Activated CD4-positive, alpha-beta T cell treated with anti-CD3 and anti-CD28 coated beads, Interleukin-10, Interleukin-2, amounts not matched to agents 100 ng/mL and 50 ng/mL, durations not matched to agents 16 hours and 8 hours (primary cell): ENCODE data around the gene AGAP5.
A peak's percentile ranks its signal among the peaks of the same experiment; 100 is the strongest.
"Not testable (repeated sequence)": the region's sequence is repeated elsewhere in the genome, so short reads cannot be mapped to it uniquely, and the experiment has no call there.

Experiments used
- DNase-seq: peaks from one replicate; pipeline ENCODE4 v3.0.0-alpha.2; 2020

AGAP5 gene

GRCh38 chr10:73697675-73698159 is at the start of gene AGAP5:
AGAP5 (minus strand) TSS chr10:73698109; CDS start chr10:73697755, 354 bp downstream.
- not testable (repeated sequence) for DNase-seq

DNA sequence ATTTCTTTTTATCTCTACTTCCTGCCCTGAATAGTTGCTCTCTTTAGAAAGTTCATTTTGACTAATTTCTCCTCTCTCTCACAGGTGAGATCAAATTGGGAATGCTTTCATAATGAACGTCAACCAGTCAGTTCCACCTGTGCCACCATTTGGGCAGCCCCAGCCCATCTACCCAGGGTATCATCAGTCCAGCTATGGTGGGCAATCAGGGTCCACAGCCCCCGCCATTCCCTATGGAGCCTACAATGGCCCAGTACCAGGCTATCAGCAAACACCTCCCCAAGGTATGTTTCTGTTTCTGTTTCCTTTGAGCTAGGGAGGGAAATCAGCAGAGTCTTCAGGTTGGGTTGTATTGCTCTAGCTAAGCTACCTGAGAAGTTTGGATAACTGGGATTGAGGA is 48.8 kb upstream of the AGAP5 start:
- no peak for DNase-seq

GRCh38 chr10:73744664-73744975 is 46.7 kb upstream of the AGAP5 start:
- DNase-seq: peak; percentile 66

DNA sequence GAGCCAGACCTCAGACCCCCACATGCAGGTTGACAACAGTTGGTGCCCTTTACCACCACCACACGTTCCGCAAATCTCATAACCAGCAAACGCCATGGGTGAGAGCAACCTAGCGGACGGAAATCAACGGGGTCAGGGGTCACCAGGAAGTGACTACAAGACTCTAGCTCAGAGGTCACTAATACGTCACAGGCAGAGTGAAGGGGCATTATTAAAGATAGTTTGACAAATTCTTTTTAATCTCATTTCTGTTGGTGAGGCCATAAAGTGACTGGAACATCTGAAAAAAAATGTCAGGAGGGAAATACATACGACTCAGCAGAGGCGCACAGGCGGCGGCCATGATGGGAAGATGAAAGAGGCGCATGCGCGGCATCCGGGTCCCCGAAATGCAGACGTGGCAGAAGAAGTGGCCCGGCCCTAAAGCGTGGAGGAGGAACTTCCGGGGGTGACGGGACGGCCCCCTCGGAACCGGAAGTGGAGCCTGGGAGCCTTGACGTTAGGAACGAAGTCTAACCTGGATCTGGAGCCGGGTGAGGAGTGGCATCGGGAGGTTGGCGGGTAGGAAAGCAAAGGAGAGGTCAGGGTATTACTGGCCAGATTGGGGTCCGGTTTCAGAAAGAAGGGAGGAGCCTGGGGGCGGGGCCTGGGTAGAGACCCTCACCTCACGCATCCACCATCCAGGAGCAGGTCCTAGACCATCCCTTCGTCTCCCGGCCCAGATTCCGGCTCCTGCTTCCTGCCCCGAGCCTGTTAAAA is 46.2 kb upstream of the AGAP5 start, which contains the start of gene SEC24C:
TSS of gene SEC24C (plus strand) at position 468 of the 759 bp plus-strand sequence. CDS start 2,461 bp downstream, outside the sequence.
- DNase-seq: peak; percentile 96

GRCh38 chr10:73743327-73743904 is 45.5 kb upstream of the AGAP5 start:
- no peak for DNase-seq

DNA sequence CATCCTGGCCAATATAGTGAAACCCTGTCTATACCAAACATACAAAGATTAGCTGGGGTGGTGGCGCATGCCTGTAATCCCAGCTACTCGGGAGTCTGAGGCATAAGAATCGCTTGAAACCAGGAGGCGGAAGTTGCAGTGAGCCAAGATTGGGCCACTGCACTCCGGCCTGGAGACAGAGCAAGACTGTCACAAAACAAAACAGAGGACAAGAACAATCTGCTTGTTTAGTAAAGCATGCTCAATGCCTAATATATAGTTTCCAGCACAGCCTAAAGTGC is 44.5 kb upstream of the AGAP5 start:
- no peak for DNase-seq

GRCh38 chr10:73740501-73741254 is 42.8 kb upstream of the AGAP5 start:
- DNase-seq: not testable (repeated sequence)

- DNase-seq: no peak
Measured at GRCh38 chr10:73734796-73735305, 36.9 kb upstream of the AGAP5 start.

DNA sequence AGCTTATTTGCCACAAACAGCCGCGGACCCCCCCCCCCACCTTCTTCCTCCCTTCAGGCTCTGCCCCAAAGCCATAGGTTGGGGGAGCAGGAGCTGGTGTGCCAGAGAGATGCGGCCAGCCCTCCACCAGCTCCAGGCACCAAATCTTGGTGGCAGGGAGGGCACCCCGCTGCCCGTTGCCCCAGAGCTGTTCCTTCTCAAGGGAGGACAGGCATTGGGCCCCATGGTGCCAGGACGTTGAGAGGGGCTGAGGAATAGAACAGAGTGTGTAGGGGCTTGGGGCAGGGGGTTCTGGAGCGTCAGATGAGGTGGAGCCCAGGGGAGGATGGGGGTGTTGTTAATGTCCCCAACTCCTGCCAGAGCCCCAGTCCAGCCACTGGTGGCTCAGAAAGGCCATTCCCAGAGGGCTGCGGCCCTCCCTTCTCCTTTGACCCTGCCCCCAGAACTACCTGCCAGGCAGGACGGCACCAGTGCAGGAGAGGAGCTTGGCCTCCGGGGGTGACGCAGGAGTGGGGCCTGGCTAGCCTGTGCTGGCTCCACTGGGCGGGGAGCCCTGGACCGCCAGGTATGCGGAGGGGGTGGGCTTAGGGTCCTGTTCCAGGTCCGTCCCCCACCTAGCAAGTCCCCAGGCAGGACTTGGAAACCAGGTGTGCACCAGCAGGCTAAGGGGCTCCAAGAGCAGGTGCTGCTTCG is 36.3 kb upstream of the AGAP5 start:
- DNase-seq: no peak

GRCh38 chr10:73732931-73733623 is 35.2 kb upstream of the AGAP5 start:
- DNase-seq: no peak

DNA sequence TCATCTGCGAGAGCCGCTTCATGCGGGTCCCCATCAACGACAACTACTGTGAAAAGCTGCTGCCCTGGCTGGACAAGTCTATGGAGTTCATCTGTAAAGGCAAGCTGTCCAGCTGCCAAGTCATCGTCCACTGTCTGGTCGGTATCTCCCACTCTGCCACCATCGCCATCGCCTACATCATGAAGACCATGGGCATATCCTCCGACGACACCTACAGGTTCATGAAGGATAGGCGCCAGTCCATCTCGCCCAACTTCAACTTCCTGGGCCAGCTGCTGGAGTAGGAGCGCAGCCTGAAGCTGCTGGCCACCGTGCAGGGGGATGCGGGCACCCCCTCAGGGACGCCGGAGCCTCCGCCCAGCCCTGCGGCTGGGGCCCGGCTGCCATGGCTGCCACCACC is 34.5 kb upstream of the AGAP5 start:
- no peak for DNase-seq

DNA sequence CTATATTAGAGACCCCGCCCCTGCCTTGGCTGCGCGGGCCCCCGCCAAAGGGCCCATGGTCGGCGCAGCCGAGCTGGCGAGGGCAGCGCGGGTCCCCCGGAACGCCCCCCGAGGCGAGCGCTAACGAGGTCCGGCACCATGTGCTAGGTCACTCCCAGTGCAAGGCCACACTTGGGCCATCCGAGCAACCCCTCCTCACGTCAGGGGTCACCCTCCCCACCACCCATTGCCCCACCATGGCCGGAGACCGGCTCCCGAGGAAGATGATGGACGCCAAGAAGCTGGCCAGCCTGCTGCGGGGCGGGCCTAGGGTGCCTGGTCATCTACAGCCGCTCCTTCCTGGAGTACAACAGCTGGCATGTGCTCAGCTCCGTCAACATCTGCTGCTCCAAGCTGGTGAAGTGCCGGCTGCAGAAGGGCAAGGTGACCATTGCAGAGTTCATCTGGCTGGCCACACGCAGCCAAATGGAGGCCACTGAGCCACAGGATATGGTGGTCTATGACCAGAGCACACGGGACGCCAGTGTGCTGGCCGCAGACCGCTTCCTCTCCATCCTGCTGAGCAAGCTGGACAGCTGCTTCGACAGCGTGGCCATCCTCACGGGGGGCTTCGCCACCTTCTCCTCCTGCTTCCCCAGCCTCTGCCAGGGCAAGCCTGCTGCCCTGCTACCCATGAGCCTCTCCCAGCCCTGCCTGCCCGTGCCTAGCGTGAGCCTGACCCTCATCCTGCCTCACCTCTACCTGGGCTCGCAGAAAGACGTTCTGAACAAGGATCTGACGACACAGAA is 33.9 kb upstream of the AGAP5 start:
- no peak for DNase-seq

DNA sequence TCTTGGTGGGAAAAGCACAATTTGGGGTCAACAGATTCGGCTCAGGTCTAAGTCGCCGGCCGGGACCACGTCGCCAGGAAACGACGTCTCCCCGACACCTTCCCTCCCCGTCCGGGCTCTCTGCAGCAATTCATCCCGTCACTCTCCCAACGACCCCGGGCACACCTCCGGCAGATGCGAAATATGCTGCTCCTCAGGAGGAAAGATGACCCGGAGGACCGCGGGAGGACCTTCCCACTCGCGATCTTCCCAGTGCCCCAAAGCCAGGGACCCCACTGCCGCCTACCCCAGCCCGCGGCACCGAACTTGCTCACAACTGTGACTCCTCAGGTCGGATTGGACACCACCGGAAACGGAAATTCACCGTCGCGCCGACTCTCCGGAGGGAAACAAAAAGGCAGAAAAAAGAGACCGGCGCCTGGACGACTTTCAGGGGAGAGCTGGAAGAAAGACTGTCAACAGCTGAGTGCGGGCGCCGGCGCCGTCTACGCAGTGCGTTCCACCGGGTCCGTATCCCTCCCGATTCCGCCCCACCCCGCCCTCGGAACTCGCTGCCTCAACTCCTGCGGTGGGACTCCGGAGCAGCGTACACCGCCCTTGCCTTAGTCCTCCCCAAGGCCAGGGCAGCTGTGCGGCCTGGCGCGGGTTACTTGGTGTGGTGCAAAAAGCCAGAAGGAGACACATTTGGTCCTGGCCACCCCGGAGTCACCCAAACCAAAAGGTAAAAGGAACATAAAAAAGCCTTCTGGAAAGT is 32.4 kb upstream of the AGAP5 start:
- DNase-seq: peak; percentile 95

GRCh38 chr10:73729781-73730152 is 31.9 kb upstream of the AGAP5 start:
- peak; percentile 73 for DNase-seq

DNA sequence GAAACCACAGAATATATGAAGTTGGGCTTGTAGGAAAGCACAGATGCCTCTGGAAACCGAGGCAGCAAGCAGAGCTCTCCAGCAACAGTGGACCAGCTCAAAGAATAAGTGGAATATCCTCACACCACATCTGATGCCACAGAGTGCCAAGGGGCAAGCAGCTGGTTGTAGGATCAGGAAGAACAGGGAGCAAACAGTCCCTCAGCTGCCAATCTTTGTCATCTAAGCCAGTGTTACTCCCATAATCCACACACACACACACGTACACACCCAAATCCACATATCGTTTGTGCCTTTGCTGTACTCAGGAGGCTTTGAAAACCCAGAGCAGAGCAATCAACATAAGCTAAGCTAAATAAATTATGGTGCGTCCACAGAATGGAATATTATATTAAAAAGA is 25.6 kb upstream of the AGAP5 start:
- no peak for DNase-seq

DNA sequence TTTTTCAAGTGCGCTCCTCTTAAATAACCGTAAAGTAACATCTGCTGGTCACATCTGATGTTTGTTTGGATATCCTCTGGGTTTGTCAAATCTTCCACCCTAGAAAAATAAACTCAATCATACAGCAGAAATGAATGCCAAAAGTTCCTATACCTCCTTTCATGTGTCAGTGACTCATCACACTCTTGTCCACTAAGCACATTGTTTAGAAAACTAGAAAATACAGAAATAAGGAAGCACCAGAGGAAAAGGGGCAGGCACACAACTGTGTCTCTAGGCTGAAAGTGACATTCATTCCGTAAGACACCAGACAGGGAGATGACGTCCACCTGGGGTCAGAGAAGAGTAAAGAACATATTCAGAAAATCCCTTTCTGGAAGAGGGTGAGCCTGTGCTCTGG is 22.7 kb upstream of the AGAP5 start:
- DNase-seq: not testable (repeated sequence)

- no peak for DNase-seq
Measured at GRCh38 chr10:73717556-73717955, 19.6 kb upstream of the AGAP5 start.

DNA sequence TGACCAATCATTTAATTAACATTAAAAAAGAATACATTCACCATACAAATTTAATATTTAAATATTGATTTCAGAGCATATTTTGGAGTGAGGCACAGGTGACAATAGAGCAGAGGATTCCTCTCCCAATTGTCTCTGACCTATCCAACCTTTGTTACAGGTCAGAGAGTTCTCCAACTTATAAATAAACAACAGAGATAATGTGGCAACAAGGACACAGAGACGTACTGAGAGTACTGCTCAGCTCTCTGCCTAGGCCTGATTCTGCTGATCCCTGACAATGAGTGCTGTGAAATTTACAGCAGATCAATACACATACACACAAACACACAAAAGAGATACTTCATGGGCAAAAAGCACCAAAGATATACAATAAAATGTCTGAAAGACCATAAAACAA is 18.3 kb upstream of the AGAP5 start:
- no peak for DNase-seq

GRCh38 chr10:73715179-73716156 is 17.6 kb upstream of the AGAP5 start:
- DNase-seq: not testable (repeated sequence)

- DNase-seq: not testable (repeated sequence)
Measured at GRCh38 chr10:73714483-73714882, 16.6 kb upstream of the AGAP5 start.
